Adipose tissue (tissue), 3 donors: Measurements from ENCODE around the gene TYW1. TPM values are rescaled to one million over a fixed set of nuclear protein-coding genes. Genes with fewer than 3 reads are reported as not detected.
"Not testable (repeated sequence)": the region's sequence is repeated elsewhere in the genome, so short reads cannot be mapped to it uniquely, and the experiment has no call there.

Source experiments
- H3K27ac ChIP-seq: one replicate; pipeline ENCODE4 v1.5.1; 2013; ENCODE audit warnings: low read depth, low read length
- WGBS, 3 donors: extraction: QIAGEN DNeasy Blood & Tissue Kit; methylation state at CpG; one replicate each; pipeline ENCODE4 v1.1.7; 2013; 5-methylcytosine and 5-hydroxymethylcytosine counted together
- polyA plus RNA-seq, 3 donors: library from polyadenylated mRNA; stranded (reverse); fragments of 200-250 nt; gene quantifications; one replicate each; pipeline ENCODE4 v1.2.3, GENCODE V29; 2013
- donor health status: healthy with polysubstance abuse.
- donor health status: Bipolar disorder and iron deficiency.
- donor health status: healthy.

Gene TYW1
- polyA plus RNA-seq, 3 donors, result 6.4 to 10.5 (median 9.6) TPM

GRCh38 chr7:67208656-67209055 is 212.0 kb downstream of the TYW1 start:
- H3K27ac ChIP-seq, result not testable (repeated sequence)
- WGBS, 3 donors, result 80 to 92% (median 87%) methylated on average over 4 of the region's 4 CpGs

DNA sequence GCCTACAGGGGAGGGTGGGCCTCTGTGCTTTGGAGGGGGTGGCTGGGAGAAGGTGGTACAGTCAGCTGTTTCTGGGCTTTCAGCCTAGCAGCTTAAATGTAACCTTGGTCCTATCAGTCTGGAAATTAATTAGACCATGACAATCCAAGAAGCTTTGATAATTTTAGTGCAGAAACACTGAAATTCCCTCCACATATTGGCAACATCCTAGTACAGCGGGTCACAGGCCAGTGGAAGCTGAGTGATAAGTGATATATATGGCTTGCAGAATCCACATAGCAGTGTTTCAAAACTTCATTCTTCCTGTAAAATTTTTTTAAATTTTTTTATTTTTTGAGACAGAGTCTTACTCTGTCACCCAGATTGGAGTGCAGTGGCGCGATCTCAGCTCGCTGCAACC is 212.6 kb downstream of the TYW1 start:
- no peak overlapping the region for H3K27ac ChIP-seq
- 90 to 94% (median 94%) methylated on average over 4 of the region's 4 CpGs for WGBS, 3 donors

GRCh38 chr7:67210567-67210966 is 213.9 kb downstream of the TYW1 start:
- H3K27ac ChIP-seq, result no peak overlapping the region
- 96 to 97% (median 97%) methylated on average over 7 of the region's 7 CpGs for WGBS, 3 donors

GRCh38 chr7:67211650-67212330 is 215.2 kb downstream of the TYW1 start:
- 68 to 87% (median 74%) methylated on average over 10 of the region's 10 CpGs for WGBS, 3 donors
- not testable (repeated sequence) for H3K27ac ChIP-seq

GRCh38 chr7:67213038-67213437 is 216.4 kb downstream of the TYW1 start:
- not testable (repeated sequence) for H3K27ac ChIP-seq
- WGBS, 3 donors, result 97 to 99% (median 98%) methylated on average over 7 of the region's 7 CpGs

GRCh38 chr7:67223551-67223950 is 226.9 kb downstream of the TYW1 start:
- WGBS, 3 donors, result 89 to 92% (median 90%) methylated on average over 2 of the region's 2 CpGs
- not testable (repeated sequence) for H3K27ac ChIP-seq

DNA sequence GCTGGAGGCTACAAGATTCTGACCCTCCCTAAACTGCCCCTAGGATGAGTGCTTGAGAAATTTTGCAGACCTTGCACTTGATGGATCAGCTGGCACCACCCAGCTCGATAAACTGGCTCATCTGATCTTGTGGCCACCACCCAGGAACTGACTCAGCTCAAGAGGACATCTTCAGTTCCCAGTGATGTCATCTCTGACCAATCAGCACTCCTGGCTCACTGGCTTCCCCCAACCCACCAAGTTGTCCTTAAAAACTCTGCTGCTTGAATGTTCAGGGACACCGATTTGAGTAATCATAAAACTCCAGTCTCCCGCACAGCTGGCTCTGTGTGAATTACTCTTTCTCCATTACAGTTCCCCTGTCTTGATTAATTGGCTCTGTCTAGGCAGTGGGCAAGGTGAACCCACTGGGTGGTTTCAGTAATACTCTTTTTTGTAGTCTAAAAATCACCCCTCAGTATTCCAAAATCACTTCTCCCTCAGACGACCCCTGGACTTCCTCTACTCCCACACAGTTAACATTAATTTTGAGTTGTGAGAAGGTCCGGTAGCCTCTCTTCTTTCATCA is 229.8 kb downstream of the TYW1 start:
- WGBS, 3 donors, result 55 to 73% (median 61%) methylated on average over 5 of the region's 5 CpGs

DNA sequence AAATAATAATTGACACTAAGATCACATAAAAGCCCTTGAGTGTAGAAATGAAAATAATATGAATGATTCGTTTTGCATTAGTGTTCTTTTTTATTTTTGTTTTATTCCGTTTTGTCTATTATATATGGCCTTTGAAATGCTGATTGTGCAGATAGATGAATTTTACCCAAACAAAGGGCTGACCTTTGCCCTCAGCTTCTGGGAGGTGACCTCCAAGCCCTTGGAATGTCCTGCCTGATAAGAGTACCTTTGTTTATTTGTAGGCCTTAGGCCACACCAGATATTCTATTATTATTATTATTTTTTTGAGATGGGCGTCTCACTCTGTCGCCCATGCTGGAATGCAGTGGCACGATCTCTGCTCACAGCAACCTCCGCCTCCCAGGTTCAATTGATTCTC is 230.3 kb downstream of the TYW1 start:
- WGBS, 3 donors, result 83 to 96% (median 93%) methylated on average over 5 to 6 of the region's 6 CpGs
- not testable (repeated sequence) for H3K27ac ChIP-seq

More for the DNA sequence above, 229.8 kb downstream of the TYW1 start:
- H3K27ac ChIP-seq, result not testable (repeated sequence)

GRCh38 chr7:67229018-67229417 is 232.4 kb downstream of the TYW1 start:
- H3K27ac ChIP-seq, result not testable (repeated sequence)
- 91 to 99% (median 95%) methylated on average over 8 to 9 of the region's 9 CpGs for WGBS, 3 donors

GRCh38 chr7:67230029-67230428 is 233.4 kb downstream of the TYW1 start:
- H3K27ac ChIP-seq, result not testable (repeated sequence)
- WGBS, 3 donors, result 72 to 87% (median 82%) methylated on average over 1 of the region's 1 CpG

DNA sequence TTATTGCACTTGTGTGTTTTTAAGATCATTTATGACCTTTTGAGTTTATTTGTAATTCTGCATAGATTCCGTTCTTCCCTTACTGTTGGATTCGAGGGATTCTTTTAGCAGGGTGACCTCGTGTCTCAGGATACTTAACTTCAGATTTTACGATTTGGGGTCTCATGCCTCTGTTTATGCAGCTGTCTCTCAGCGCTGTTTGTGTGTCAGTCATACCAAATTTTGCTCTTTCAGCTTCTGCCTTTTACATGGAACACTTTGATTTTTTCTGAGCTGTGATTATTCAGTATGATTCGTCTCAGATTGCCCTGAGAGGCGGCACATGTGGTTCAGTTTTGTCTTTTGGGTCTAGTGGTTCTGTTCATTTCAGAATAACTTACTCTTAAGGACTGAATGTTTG is 236.9 kb downstream of the TYW1 start:
- WGBS, 3 donors, result 93 to 97% (median 95%) methylated on average over 5 to 7 of the region's 7 CpGs

DNA sequence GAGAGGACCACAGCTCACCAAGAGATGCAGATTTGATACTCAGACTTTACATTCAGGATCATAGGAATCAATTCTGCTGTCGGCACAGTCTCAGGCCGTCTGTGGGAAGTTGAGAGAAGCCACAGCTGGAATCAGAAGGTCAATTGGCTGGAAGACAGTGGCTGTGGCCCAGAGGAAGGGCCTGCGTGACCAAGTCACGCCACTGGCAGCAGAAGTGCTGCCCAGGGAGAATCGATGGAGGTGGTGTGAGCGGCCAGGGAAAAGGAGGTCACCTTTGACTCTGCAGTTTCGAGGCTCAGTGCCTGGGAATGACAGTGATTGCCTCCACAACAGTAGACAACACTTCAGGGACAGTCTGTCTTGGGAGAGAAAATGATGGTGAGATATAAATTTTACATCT is 239.6 kb downstream of the TYW1 start:
- H3K27ac ChIP-seq, result not testable (repeated sequence)

More for the DNA sequence above, 236.9 kb downstream of the TYW1 start:
- not testable (repeated sequence) for H3K27ac ChIP-seq

GRCh38 chr7:67242871-67243270 is 246.2 kb downstream of the TYW1 start:
- 95 to 100% (median 98%) methylated on average over 1 of the region's 1 CpG for WGBS, 3 donors
- not testable (repeated sequence) for H3K27ac ChIP-seq

More for the DNA sequence above, 239.6 kb downstream of the TYW1 start:
- 55 to 74% (median 67%) methylated on average over 7 of the region's 7 CpGs for WGBS, 3 donors

GRCh38 chr7:67248364-67248763 is 251.7 kb downstream of the TYW1 start:
- not testable (repeated sequence) for H3K27ac ChIP-seq
- WGBS, 3 donors, result 96 to 99% (median 96%) methylated on average over 4 of the region's 5 CpGs

DNA sequence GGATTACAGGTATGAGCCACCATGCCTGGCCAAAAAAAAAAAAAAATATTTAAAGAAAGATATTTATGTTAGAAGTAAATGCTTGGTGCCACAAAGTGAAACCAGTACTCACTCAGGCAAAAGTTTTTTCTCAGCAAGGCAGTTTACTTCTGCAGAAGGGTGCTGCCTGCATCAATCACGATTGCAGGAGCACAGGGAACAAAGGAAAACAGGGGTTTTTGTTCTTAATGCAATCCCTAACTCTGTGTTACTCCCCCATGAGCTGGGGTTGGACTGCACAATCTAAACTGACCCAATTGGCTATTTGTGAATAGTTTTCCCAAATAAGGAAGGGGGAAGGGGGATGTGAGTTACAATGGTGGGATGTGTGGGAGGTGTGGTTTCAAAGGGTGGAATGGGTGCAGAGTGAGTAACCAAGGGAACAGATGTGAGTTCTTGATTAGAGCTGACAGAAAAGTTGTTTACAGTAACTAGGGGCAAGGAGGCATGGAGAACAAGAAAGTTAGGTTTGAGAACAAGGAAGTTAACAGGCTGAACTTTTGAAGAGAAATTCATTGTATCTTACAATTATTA is 255.4 kb downstream of the TYW1 start:
- H3K27ac ChIP-seq, result no peak overlapping the region
- 94 to 100% (median 96%) methylated on average over 1 of the region's 1 CpG for WGBS, 3 donors

DNA sequence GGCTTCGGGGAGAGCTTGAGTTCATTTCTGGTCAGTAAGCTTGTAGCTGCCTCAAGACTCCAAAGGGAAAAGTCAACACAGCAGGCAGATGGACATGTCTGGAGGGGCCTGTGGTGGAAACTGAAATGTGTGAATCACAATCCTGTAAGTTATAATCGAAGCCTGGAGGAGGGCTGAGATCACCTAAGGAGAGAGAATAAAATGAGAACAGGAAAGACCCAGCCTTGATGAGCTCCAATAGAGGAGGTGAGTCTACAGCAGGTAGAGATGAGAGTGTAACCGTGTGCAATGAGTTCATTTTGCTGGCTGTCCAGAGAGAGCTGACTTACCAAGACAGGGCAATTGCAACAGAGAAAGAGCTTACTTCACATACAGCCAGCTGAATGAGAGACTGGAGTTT is 258.4 kb downstream of the TYW1 start:
- WGBS, 3 donors, result 93 to 98% (median 94%) methylated on average over 2 of the region's 3 CpGs
- H3K27ac ChIP-seq, result not testable (repeated sequence)

GRCh38 chr7:67257779-67258178 is 261.1 kb downstream of the TYW1 start:
- WGBS, 3 donors, result 53 to 74% (median 65%) methylated on average over 1 of the region's 1 CpG
- H3K27ac ChIP-seq, result not testable (repeated sequence)

DNA sequence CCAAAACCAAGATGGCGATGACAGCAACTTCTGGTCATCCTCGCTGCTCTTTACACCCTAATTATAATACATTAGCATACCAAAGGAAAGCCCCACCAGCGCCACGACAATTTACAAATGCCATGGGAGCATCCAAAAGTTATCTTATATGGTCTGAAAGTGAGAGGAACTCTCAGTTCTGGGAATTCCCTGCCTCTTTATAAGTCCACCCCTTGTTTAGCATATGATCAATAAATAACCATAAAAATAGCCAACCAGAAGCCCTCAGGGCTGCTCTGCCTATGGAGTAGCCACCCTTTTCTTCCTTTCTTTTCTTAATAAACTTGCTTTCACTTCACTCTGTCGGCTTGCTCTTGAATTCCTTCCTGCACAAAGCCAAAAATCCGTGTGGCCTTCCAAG is 262.7 kb downstream of the TYW1 start:
- H3K27ac ChIP-seq, result not testable (repeated sequence)
- 93 to 96% (median 94%) methylated on average over 6 of the region's 6 CpGs for WGBS, 3 donors

DNA sequence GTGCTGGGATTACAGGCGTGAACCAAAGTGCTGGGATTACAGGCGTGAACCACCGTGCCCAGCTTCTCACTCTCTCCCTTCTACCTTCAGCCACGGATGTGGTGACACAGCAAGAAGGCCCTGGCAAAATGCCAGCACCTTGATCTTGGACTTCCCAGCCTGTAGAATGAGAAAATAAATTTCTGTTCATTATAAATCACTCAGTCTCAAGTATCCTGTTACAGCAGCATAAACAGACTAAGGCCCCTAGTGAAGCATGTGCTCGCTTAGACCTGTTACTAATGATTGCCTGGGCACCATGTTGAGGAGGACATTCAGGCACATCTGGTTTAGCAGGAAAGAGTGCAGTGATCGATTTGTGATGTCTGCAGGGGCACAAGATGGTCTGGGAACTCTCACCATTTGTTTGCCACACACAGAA is 263.5 kb downstream of the TYW1 start:
- not testable (repeated sequence) for H3K27ac ChIP-seq
- WGBS, 3 donors, result 73 to 90% (median 85%) methylated on average over 6 of the region's 6 CpGs

DNA sequence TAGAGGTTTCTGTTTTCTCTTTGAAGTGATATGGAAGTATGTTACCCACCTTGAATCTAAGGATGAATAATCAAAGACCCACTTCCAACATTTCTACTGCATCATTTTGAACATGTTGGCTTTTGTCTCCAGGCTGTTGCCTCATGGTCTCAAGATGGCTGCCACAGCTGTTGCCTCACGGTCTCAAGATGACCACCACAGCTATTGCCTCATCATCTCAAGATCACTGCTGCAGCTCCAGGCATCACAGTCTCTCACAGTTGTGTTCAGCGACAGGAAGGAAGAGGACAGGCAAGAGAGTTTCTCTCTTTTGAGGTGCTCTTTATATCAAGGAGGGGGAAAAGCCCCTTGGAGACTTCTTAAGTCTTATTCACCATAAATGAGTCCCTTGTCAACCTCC is 267.4 kb downstream of the TYW1 start:
- H3K27ac ChIP-seq, result not testable (repeated sequence)
- 69 to 95% (median 69%) methylated on average over 2 of the region's 2 CpGs for WGBS, 3 donors
